ENCODE data around the gene ESPNL. TPM values are rescaled to one million over a fixed set of nuclear protein-coding genes. Genes with fewer than 3 reads are reported as not detected.

The ESPNL gene
- total and polyA plus RNA-seq, 9 of the 15 experiments (the other 6 are each of a cell fraction or from before 2014, with no cell fraction given) = 0.03 to 0.09 (median 0.05) TPM; not detected in 3

DNA sequence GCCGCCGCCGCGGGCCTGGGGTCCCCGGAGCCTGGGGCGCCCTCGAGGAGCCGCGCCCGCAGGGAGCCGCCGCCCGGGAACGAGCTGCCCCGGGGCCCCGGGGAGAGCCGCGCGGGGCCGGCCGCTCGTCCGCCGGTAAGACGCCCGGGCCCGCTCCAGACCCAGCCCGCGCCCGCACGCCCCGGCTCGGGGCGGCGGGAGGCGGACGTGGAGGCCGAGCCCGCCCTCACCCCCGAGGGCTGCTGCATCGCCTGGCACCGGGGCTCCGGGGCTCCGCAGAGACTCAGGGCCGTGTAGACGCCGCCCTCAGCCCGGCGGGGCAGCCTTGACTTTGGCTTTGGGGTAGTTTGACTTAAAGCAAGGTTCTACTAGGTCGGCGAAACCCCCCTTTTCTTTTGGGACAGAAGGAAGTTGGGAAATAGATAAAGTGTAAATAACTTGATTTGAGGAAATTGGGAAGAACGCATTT, 59.0 kb downstream of the ESPNL start (continued):
- 0 out of 2 replicates have a peak, but pooled peaks have one; percentile 19 for TF ChIP-seq L3MBTL2 (IDR thresholded peaks at IDR 0.05)
- TF ChIP-seq PRPF4 (IDR thresholded peaks at IDR 0.05; ENCODE audit: insufficient read depth, low read depth, low read length, poor library complexity, severe bottlenecking) = no peak
- TF ChIP-seq GATAD2B (IDR thresholded peaks at IDR 0.05; ENCODE audit: borderline replicate concordance) = 0 out of 2 replicates have a peak, but pooled peaks have one; percentile 24
- TF ChIP-seq ZNF263 (CRISPR knock-in tag; IDR thresholded peaks at IDR 0.05; ENCODE audit: borderline replicate concordance) = no peak
- 0 out of 2 replicates have a peak, but pooled peaks have one; percentile 42 for TF ChIP-seq POLR2G (IDR thresholded peaks at IDR 0.05; ENCODE audit: low read depth, low read length)
- TF ChIP-seq ZBTB40 (IDR thresholded peaks at IDR 0.05) = peak; percentile 32; the same call in 1 of the 2 replicates
- no peak for TF ChIP-seq ZBTB40 (CRISPR knock-in tag; IDR thresholded peaks at IDR 0.05)
- no peak for TF ChIP-seq NCOR1 (IDR thresholded peaks at IDR 0.05)
- TF ChIP-seq ZNF609 (CRISPR knock-in tag; IDR thresholded peaks at IDR 0.05; ENCODE audit: borderline replicate concordance) = no peak
- TF ChIP-seq U2AF2 (optimal IDR thresholded peaks at IDR 0.05; ENCODE audit: low read depth, low read length) = no peak
- no peak for TF ChIP-seq RFX5 (IDR thresholded peaks at IDR 0.05; ENCODE audit: low read depth, low read length)
- TF ChIP-seq CXXC5 (CRISPR knock-in tag; IDR thresholded peaks at IDR 0.05) = peak; percentile 38; the same call in 1 of the 2 replicates
- TF ChIP-seq RBFOX2 (IDR thresholded peaks at IDR 0.05; ENCODE audit: low read depth, low read length) = 0 out of 2 replicates have a peak, but pooled peaks have one; percentile 17
